Spinal cord (tissue), 10 donors: ENCODE results near the gene CRADD. TPM values are rescaled to one million over a fixed set of nuclear protein-coding genes. Genes with fewer than 3 reads are reported as not detected.

Source experiments
- DNase-seq, 6 donors: peaks; one replicate each; pipeline versions ENCODE4 v3.0.0 to v3.0.0-alpha.2; 2013 to 2015; ENCODE audit warnings: low spot score in 6 of 6, low read depth in 4 of 6
- H3K27ac ChIP-seq: one replicate; pipeline ENCODE4 v1.5.1; 2013; ENCODE audit warnings: low read depth, low read length, control low read depth
- H3K27me3 ChIP-seq: one replicate; pipeline ENCODE4 v1.6.1; 2013; ENCODE audit warnings: low read length; ENCODE audit not compliant: control insufficient read depth, insufficient read depth
- H3K36me3 ChIP-seq: one replicate; pipeline ENCODE4 v1.6.1; 2013; ENCODE audit warnings: low read length; ENCODE audit not compliant: control insufficient read depth, insufficient read depth
- H3K4me1 ChIP-seq: one replicate; pipeline ENCODE4 v1.6.1; 2013; ENCODE audit warnings: low read length; ENCODE audit not compliant: control insufficient read depth, insufficient read depth
- H3K4me3 ChIP-seq: one replicate; pipeline ENCODE4 v1.5.1; 2013; ENCODE audit warnings: low read depth, low read length, control low read depth
- H3K9me3 ChIP-seq: one replicate; pipeline ENCODE4 v1.6.1; 2013; ENCODE audit warnings: low read length; ENCODE audit not compliant: control insufficient read depth, insufficient read depth
- WGBS: methylation state at CpG from one replicate; pipeline ENCODE4 v1.1.5; 2013; ENCODE audit warnings: missing lambda C conversion rate; ENCODE audit not compliant: insufficient coverage; 5-methylcytosine and 5-hydroxymethylcytosine counted together
- polyA plus RNA-seq, 2 donors: library from polyadenylated mRNA; unstranded; fragments of 120-200 nt; gene quantifications; one replicate each; pipeline ENCODE4 v1.2.1, GENCODE V29; 2013; ENCODE audit not compliant: insufficient read length in 2 of 2
- total RNA-seq, 2 donors: library from RNA; depleted of rRNA in 1 of 2; stranded (reverse); fragments of 120-200 nt in 1 of 2; fragments of >200 nt in 1 of 2; gene quantifications; one replicate each; pipeline versions ENCODE4 v1.2.3 to v1.2.4, GENCODE V29; 2013 to 2014
- donor health status: healthy.

Gene CRADD
- total and polyA plus RNA-seq, 4 donors: 11.2 to 19.9 (median 15.2) TPM

GRCh38 chr12:93702707-93703315 is 25.6 kb downstream of the CRADD start:
- H3K36me3 ChIP-seq: no peaks in the 10 kb centered on the region
- no peaks in the 10 kb centered on the region for H3K27me3 ChIP-seq
- H3K27ac ChIP-seq: no peak overlapping the region
- WGBS: no CpG with 5 or more reads among the region's 3 CpGs
- DNase-seq: no peak
- no peaks in the 10 kb centered on the region for H3K4me1 ChIP-seq
- no peaks in the 10 kb centered on the region for H3K9me3 ChIP-seq
- no peak overlapping the region for H3K4me3 ChIP-seq

- no peaks in the 10 kb centered on the region for H3K36me3 ChIP-seq
- no peaks in the 10 kb centered on the region for H3K4me1 ChIP-seq
- H3K4me3 ChIP-seq: no peak overlapping the region
- DNase-seq: no peak
- H3K9me3 ChIP-seq: no peaks in the 10 kb centered on the region
- H3K27me3 ChIP-seq: no peaks in the 10 kb centered on the region
- H3K27ac ChIP-seq: no peak overlapping the region
These were observed 26.9 kb downstream of the CRADD start for GRCh38 chr12:93704122-93704521.

- no peak for DNase-seq
- Histone ChIP-seq H3K27me3 (no peaks in the 10 kb centered on the region), H3K9me3 (no peaks in the 10 kb centered on the region), H3K36me3 (no peaks in the 10 kb centered on the region), H3K27ac (no peak overlapping the region), H3K4me1 (no peaks in the 10 kb centered on the region), H3K4me3 (no peak overlapping the region)
- WGBS: 80% methylated on average over 4 of the region's 4 CpGs
These were observed 27.4 kb downstream of the CRADD start for GRCh38 chr12:93704625-93705024.

GRCh38 chr12:93705237-93705636 is 28.1 kb downstream of the CRADD start:
- DNase-seq: no peak
- Histone ChIP-seq H3K4me3 (no peak overlapping the region), H3K27ac (no peak overlapping the region), H3K4me1 (no peaks in the 10 kb centered on the region), H3K27me3 (no peaks in the 10 kb centered on the region), H3K36me3 (no peaks in the 10 kb centered on the region), H3K9me3 (no peaks in the 10 kb centered on the region)
- WGBS: no CpG with 5 or more reads among the region's 1 CpG

- Histone ChIP-seq H3K27me3 (no peaks in the 10 kb centered on the region), H3K9me3 (no peaks in the 10 kb centered on the region), H3K36me3 (no peaks in the 10 kb centered on the region), H3K4me3 (no peak overlapping the region), H3K27ac (no peak overlapping the region), H3K4me1 (no peaks in the 10 kb centered on the region)
- WGBS: 86% methylated on average over 1 of the region's 2 CpGs
- no peak for DNase-seq
These were observed 29.2 kb downstream of the CRADD start for GRCh38 chr12:93706387-93706786.

- Histone ChIP-seq H3K9me3 (no peaks in the 10 kb centered on the region), H3K4me1 (no peaks in the 10 kb centered on the region), H3K27ac (no peak overlapping the region), H3K36me3 (no peaks in the 10 kb centered on the region), H3K4me3 (no peak overlapping the region), H3K27me3 (no peaks in the 10 kb centered on the region)
- DNase-seq: no peak
- no CpG with 5 or more reads among the region's 2 CpGs for WGBS
These were observed 29.6 kb downstream of the CRADD start for GRCh38 chr12:93706824-93707223.

- no peaks in the 10 kb centered on the region for H3K36me3 ChIP-seq
- no peaks in the 10 kb centered on the region for H3K27me3 ChIP-seq
- WGBS: 88% methylated on average over 1 of the region's 1 CpG
- H3K9me3 ChIP-seq: no peaks in the 10 kb centered on the region
- no peak overlapping the region for H3K4me3 ChIP-seq
- DNase-seq: no peak
- H3K27ac ChIP-seq: no peak overlapping the region
- no peaks in the 10 kb centered on the region for H3K4me1 ChIP-seq
These were observed 30.7 kb downstream of the CRADD start for GRCh38 chr12:93707836-93708235.

- Histone ChIP-seq H3K27me3 (no peaks in the 10 kb centered on the region), H3K4me1 (no peaks in the 10 kb centered on the region), H3K9me3 (no peaks in the 10 kb centered on the region), H3K36me3 (no peaks in the 10 kb centered on the region), H3K4me3 (no peak overlapping the region), H3K27ac (no peak overlapping the region)
- 100% methylated on average over 1 of the region's 2 CpGs for WGBS
- DNase-seq: no peak
These were observed 31.8 kb downstream of the CRADD start for GRCh38 chr12:93708952-93709351.

GRCh38 chr12:93709386-93709785 is 32.2 kb downstream of the CRADD start:
- WGBS: 94% methylated on average over 3 of the region's 4 CpGs
- DNase-seq: no peak
- H3K36me3 ChIP-seq: no peaks in the 10 kb centered on the region
- H3K4me1 ChIP-seq: no peaks in the 10 kb centered on the region
- no peaks in the 10 kb centered on the region for H3K27me3 ChIP-seq
- H3K4me3 ChIP-seq: no peak overlapping the region
- no peaks in the 10 kb centered on the region for H3K9me3 ChIP-seq
- no peak overlapping the region for H3K27ac ChIP-seq

- Histone ChIP-seq H3K4me1 (no peaks in the 10 kb centered on the region), H3K27me3 (no peaks in the 10 kb centered on the region), H3K27ac (no peak overlapping the region), H3K9me3 (no peaks in the 10 kb centered on the region), H3K36me3 (no peaks in the 10 kb centered on the region), H3K4me3 (no peak overlapping the region)
- DNase-seq: no peak
- 100% methylated on average over 1 of the region's 2 CpGs for WGBS
These were observed 33.4 kb downstream of the CRADD start for GRCh38 chr12:93710574-93710926.
